GM10847 (cell line): Measurements from ENCODE around the gene RANBP3.

Source experiments
- POLR2A ChIP-seq: IDR thresholded peaks from 2 replicates; pipeline ENCODE4 v1.6.1; 2011; ENCODE audit not compliant: insufficient read length; ENCODE audit errors: extremely low read depth

Gene RANBP3

GRCh38 chr19:6012426-6013170 is 34.7 kb upstream of the RANBP3 start:
- no peak for TF ChIP-seq POLR2A

- no peak for TF ChIP-seq POLR2A
Observed at GRCh38 chr19:6011794-6012193, 33.9 kb upstream of the RANBP3 start.

- no peak for TF ChIP-seq POLR2A
Observed at GRCh38 chr19:6011206-6011605, 33.3 kb upstream of the RANBP3 start.

GRCh38 chr19:6010107-6010506 is 32.2 kb upstream of the RANBP3 start:
- TF ChIP-seq POLR2A: no peak

GRCh38 chr19:6007866-6008265 is 29.9 kb upstream of the RANBP3 start:
- TF ChIP-seq POLR2A: no peak

GRCh38 chr19:6006896-6007295 is 29.0 kb upstream of the RANBP3 start:
- TF ChIP-seq POLR2A: no peak

- no peak for TF ChIP-seq POLR2A
Observed at GRCh38 chr19:6005321-6006069, 27.6 kb upstream of the RANBP3 start.

GRCh38 chr19:6003976-6004375 is 26.0 kb upstream of the RANBP3 start:
- no peak for TF ChIP-seq POLR2A

GRCh38 chr19:6002591-6002990 is 24.7 kb upstream of the RANBP3 start:
- TF ChIP-seq POLR2A: no peak

- no peak for TF ChIP-seq POLR2A
Observed at GRCh38 chr19:6000228-6000847, 22.4 kb upstream of the RANBP3 start.

- TF ChIP-seq POLR2A: no peak
Observed at GRCh38 chr19:5999693-6000092, 21.8 kb upstream of the RANBP3 start.

GRCh38 chr19:5997371-5997770 is 19.4 kb upstream of the RANBP3 start:
- no peak for TF ChIP-seq POLR2A

GRCh38 chr19:5996623-5997320 is 18.8 kb upstream of the RANBP3 start:
- no peak for TF ChIP-seq POLR2A

- no peak for TF ChIP-seq POLR2A
Observed at GRCh38 chr19:5996102-5996501, 18.2 kb upstream of the RANBP3 start.

- no peak for TF ChIP-seq POLR2A
Observed at GRCh38 chr19:5995606-5996005, 17.7 kb upstream of the RANBP3 start.
